CD14-positive monocyte (primary cell): ENCODE data around the gene ARHGEF11. TPM values are rescaled to one million over a fixed set of nuclear protein-coding genes. Genes with fewer than 3 reads are reported as not detected.

Experiments
- DNase-seq, 3 donors: peaks; one replicate each; pipeline ENCODE4 v3.0.0-alpha.2; 2011 to 2022
- H2AFZ ChIP-seq: 2 replicates; pipeline ENCODE4 v1.6.0; 2012; ENCODE audit warnings: mild to moderate bottlenecking, low read depth, low read length, inconsistent platforms; ENCODE audit not compliant: insufficient read depth, poor library complexity, severe bottlenecking
- H3K27ac ChIP-seq, 2 donors: 1 replicate in 1 of 2; 2 replicates in 1 of 2; pipeline ENCODE4 v1.5.1; 2012 to 2013; ENCODE audit warnings: low read length in 2 of 2, control low read depth in 1 of 2, inconsistent platforms in 1 of 2, low read depth in 1 of 2, mild to moderate bottlenecking in 1 of 2
- H3K27me3 ChIP-seq, 2 donors: one replicate each; pipeline versions ENCODE4 v1.6.0 to v1.6.1; 2011 to 2013; ENCODE audit warnings: low read length in 2 of 2; ENCODE audit not compliant: control insufficient read depth in 2 of 2, insufficient read depth in 2 of 2
- H3K36me3 ChIP-seq, 2 donors: replicated peaks in 1 of 2; 1 replicate in 1 of 2; 2 replicates in 1 of 2; pipeline versions ENCODE4 v1.5.1 to v1.6.1; 2012 to 2013; ENCODE audit warnings: low read length in 2 of 2, control low read depth in 1 of 2, inconsistent platforms in 1 of 2, mild to moderate bottlenecking in 1 of 2; ENCODE audit not compliant: insufficient read depth in 2 of 2, control insufficient read depth in 1 of 2
- H3K4me1 ChIP-seq, 2 donors: 1 replicate in 1 of 2; 2 replicates in 1 of 2; pipeline versions ENCODE4 v1.5.1 to v1.6.1; 2012 to 2013; ENCODE audit warnings: low read length in 2 of 2, control low read depth in 1 of 2, inconsistent platforms in 1 of 2, mild to moderate bottlenecking in 1 of 2, moderate library complexity in 1 of 2; ENCODE audit not compliant: insufficient read depth in 2 of 2, control insufficient read depth in 1 of 2
- H3K4me2 ChIP-seq: replicated peaks from 2 replicates; pipeline ENCODE3; 2012; ENCODE audit warnings: low read length, moderate library complexity, mild to moderate bottlenecking; ENCODE audit not compliant: poor library complexity, severe bottlenecking; ENCODE audit errors: extremely low read depth
- H3K4me3 ChIP-seq, 3 experiments: fragments of 200-600 bp in 1 of 3; sonication (generic) in 1 of 3; replicated peaks in 1 of 3; 1 replicate in 2 of 3; 2 replicates in 1 of 3; pipeline ENCODE4 v1.5.1; 2011 to 2013; ENCODE audit warnings: low read length in 3 of 3, mild to moderate bottlenecking in 3 of 3, control low read depth in 2 of 3, low read depth in 2 of 3, inconsistent platforms in 1 of 3, moderate library complexity in 1 of 3
- H3K79me2 ChIP-seq: 2 replicates; pipeline ENCODE4 v1.6.0; 2012; ENCODE audit warnings: mild to moderate bottlenecking, control low read depth, inconsistent platforms, low read length, moderate library complexity; ENCODE audit not compliant: insufficient read depth
- H3K9ac ChIP-seq: 2 replicates; pipeline ENCODE4 v1.6.0; 2017; ENCODE audit warnings: low read length, mild to moderate bottlenecking; ENCODE audit not compliant: insufficient read depth, poor library complexity, severe bottlenecking
- H3K9me3 ChIP-seq, 2 donors: replicated peaks in 1 of 2; 1 replicate in 1 of 2; 2 replicates in 1 of 2; pipeline versions ENCODE4 v1.5.1 to v1.6.1; 2012 to 2013; ENCODE audit warnings: low read length in 2 of 2, control low read depth in 1 of 2; ENCODE audit not compliant: control insufficient read depth in 1 of 2, insufficient read depth in 1 of 2
- H4K20me1 ChIP-seq: 2 replicates; pipeline ENCODE4 v1.6.0; 2012; ENCODE audit warnings: mild to moderate bottlenecking, low read length, control low read depth, moderate library complexity; ENCODE audit not compliant: insufficient read depth
- H3K27ac Mint-ChIP-seq, 7 donors: one replicate each; pipeline ENCODE4 v1.8.0; 2020; ENCODE audit warnings: mild to moderate bottlenecking in 7 of 7, mixed read lengths in 7 of 7, moderate library complexity in 6 of 7, inconsistent platforms in 2 of 7
- H3K27me3 Mint-ChIP-seq, 3 donors: one replicate each; pipeline ENCODE4 v1.8.0; 2021 to 2022; ENCODE audit warnings: low read depth in 3 of 3, mild to moderate bottlenecking in 3 of 3, mixed read lengths in 3 of 3, moderate library complexity in 3 of 3, inconsistent platforms in 1 of 3
- H3K36me3 Mint-ChIP-seq, 2 donors: one replicate each; pipeline ENCODE4 v1.8.0; 2020; ENCODE audit warnings: mixed read lengths in 2 of 2, inconsistent platforms in 1 of 2, mild to moderate bottlenecking in 1 of 2
- H3K4me1 Mint-ChIP-seq: one replicate; pipeline ENCODE4 v1.8.0; 2020; ENCODE audit warnings: mild to moderate bottlenecking, mixed read lengths
- H3K4me3 Mint-ChIP-seq, 2 donors: one replicate each; pipeline ENCODE4 v1.8.0; 2020; ENCODE audit warnings: mild to moderate bottlenecking in 2 of 2, mixed read lengths in 2 of 2, moderate library complexity in 1 of 2
- H3K9me3 Mint-ChIP-seq, 7 donors: one replicate each; pipeline ENCODE4 v1.8.0; 2020 to 2022; ENCODE audit warnings: mixed read lengths in 7 of 7, mild to moderate bottlenecking in 6 of 7, moderate library complexity in 6 of 7, inconsistent platforms in 2 of 7
- CTCF ChIP-seq: fragments of 200-600 bp; IDR thresholded peaks from one replicate; pipeline ENCODE4 v1.8.0; 2022; ENCODE audit warnings: antibody characterized with exemption, mild to moderate bottlenecking
- WGBS: methylation state at CpG from one replicate; pipeline ENCODE4 v1.1.5; 2013; ENCODE audit warnings: missing lambda C conversion rate; ENCODE audit not compliant: insufficient coverage; 5-methylcytosine and 5-hydroxymethylcytosine counted together
- intact Hi-C, 2 donors: fragments of 100-400 bp; cut with micrococcal nuclease; formaldehyde crosslinking; loops; one replicate each; pipeline versions ENCODE4 v1.15.0 to v1.15.1; 2023
- polyA plus RNA-seq, 3 donors: library from polyadenylated mRNA; depleted of rRNA in 1 of 3; unstranded in 2 of 3; stranded (reverse) in 1 of 3; fragments of 300-500 nt in 2 of 3; fragments of >200 nt in 1 of 3; fragmentation: Illumina TruSeq in 2 of 3; gene quantifications; 1 replicate in 2 of 3; 2 replicates in 1 of 3; pipeline ENCODE4 v1.2.3, GENCODE V29; 2012 to 2021

ARHGEF11 gene
- polyA plus RNA-seq, 3 donors: 17.0 to 78.5 (median 17.7) TPM

GRCh38 chr1:156912861-156913808 lies 132.4 kb downstream of the ARHGEF11 start:
- Histone ChIP-seq H3K79me2 (no peaks in the 10 kb centered on the region), H4K20me1 (no peaks in the 10 kb centered on the region), H3K27ac (no peak overlapping the region), H3K4me2 (no peak overlapping the region), H3K27me3 (no peaks in the 10 kb centered on the region), H3K4me1 (no peaks in the 10 kb centered on the region), H3K9ac (no peak overlapping the region), H3K36me3 (no peaks in the 10 kb centered on the region), H3K9me3 (no peaks in the 10 kb centered on the region), H3K4me3 (no peak overlapping the region), H2AFZ (no peak overlapping the region)
- 60% methylated on average over 14 of the region's 24 CpGs for WGBS
- no peak for TF ChIP-seq CTCF
- no peak for DNase-seq
- intact Hi-C loops: no loop called here
- H3K9me3 Mint-ChIP-seq: peaks cover 0 to 8% (median 4%) of the 10 kb centered on the region in 7 donors
- peaks cover 3% of the 10 kb centered on the region for H3K4me1 Mint-ChIP-seq
- no peak overlapping the region for H3K4me3 Mint-ChIP-seq
- no peaks in the 10 kb centered on the region for H3K36me3 Mint-ChIP-seq
- H3K27ac Mint-ChIP-seq: no peak overlapping the region
- H3K27me3 Mint-ChIP-seq: peaks cover 4 to 12% (median 7%) of the 10 kb centered on the region in 3 donors

GRCh38 chr1:156912310-156912709 lies 133.2 kb downstream of the ARHGEF11 start:
- H2AFZ ChIP-seq: no peak overlapping the region
- no peaks in the 10 kb centered on the region for H3K9me3 ChIP-seq
- no peaks in the 10 kb centered on the region for H3K9me3 Mint-ChIP-seq
- no peak overlapping the region for H3K4me2 ChIP-seq
- H3K27me3 ChIP-seq: no peaks in the 10 kb centered on the region
- H3K79me2 ChIP-seq: no peaks in the 10 kb centered on the region
- TF ChIP-seq CTCF: no peak
- intact Hi-C loops: no loop called here
- no peaks in the 10 kb centered on the region for H3K36me3 Mint-ChIP-seq
- H3K4me3 ChIP-seq: no peak overlapping the region
- H3K27me3 Mint-ChIP-seq: peaks cover 4 to 5% (median 4%) of the 10 kb centered on the region in 3 donors
- no peaks in the 10 kb centered on the region for H3K36me3 ChIP-seq
- no peak for DNase-seq
- H3K9ac ChIP-seq: no peak overlapping the region
- H3K4me1 Mint-ChIP-seq: peaks cover 6% of the 10 kb centered on the region
- peaks cover 4 to 6% of the 10 kb centered on the region in 2 donors for H3K4me1 ChIP-seq
- WGBS: 88% methylated on average over 1 of the region's 2 CpGs
- H3K4me3 Mint-ChIP-seq: no peak overlapping the region
- no peak overlapping the region for H3K27ac Mint-ChIP-seq
- H3K27ac ChIP-seq: no peak overlapping the region
- no peaks in the 10 kb centered on the region for H4K20me1 ChIP-seq
